ENCODE measurements around the gene MPIG6B.

GRCh38 chr6:31692886-31693285, 30.3 kb upstream of the MPIG6B start:
- TF ChIP-seq CTCF (IDR thresholded peaks at IDR 0.05) (no peak), EZH2 (IDR thresholded peaks at IDR 0.05) (no peak)

Data from neural progenitor cell (in vitro differentiated cells).